Measurements from ENCODE around the gene TACC2.

GRCh38 chr10:121983852-121984251 lies 5.1 kb upstream of the TACC2 start:
- no peak for TF ChIP-seq POLR2AphosphoS5 (IDR thresholded peaks at IDR 0.05; ENCODE audit: low read depth, low read length)
- no peak for TF ChIP-seq REST (IDR thresholded peaks at IDR 0.05; ENCODE audit: insufficient read depth in 1 of 2, low read depth in 2 of 2, low read length in 2 of 2)
- TF ChIP-seq TAF1 (IDR thresholded peaks at IDR 0.05; ENCODE audit: borderline replicate concordance, insufficient read depth, low read length) = no peak
- no peak for TF ChIP-seq SIN3A (IDR thresholded peaks at IDR 0.05; ENCODE audit: borderline replicate concordance, insufficient read depth, low read length)

Measured in PFSK-1 (cell line).